GM19099 (cell line): Measurements from ENCODE around the gene S1PR3.

Source experiments
- POLR2A ChIP-seq: IDR thresholded peaks from 3 replicates; pipeline ENCODE4 v1.6.1; 2011; ENCODE audit warnings: low read depth; ENCODE audit not compliant: insufficient read length; ENCODE audit errors: extremely low read depth

The S1PR3 gene

DNA sequence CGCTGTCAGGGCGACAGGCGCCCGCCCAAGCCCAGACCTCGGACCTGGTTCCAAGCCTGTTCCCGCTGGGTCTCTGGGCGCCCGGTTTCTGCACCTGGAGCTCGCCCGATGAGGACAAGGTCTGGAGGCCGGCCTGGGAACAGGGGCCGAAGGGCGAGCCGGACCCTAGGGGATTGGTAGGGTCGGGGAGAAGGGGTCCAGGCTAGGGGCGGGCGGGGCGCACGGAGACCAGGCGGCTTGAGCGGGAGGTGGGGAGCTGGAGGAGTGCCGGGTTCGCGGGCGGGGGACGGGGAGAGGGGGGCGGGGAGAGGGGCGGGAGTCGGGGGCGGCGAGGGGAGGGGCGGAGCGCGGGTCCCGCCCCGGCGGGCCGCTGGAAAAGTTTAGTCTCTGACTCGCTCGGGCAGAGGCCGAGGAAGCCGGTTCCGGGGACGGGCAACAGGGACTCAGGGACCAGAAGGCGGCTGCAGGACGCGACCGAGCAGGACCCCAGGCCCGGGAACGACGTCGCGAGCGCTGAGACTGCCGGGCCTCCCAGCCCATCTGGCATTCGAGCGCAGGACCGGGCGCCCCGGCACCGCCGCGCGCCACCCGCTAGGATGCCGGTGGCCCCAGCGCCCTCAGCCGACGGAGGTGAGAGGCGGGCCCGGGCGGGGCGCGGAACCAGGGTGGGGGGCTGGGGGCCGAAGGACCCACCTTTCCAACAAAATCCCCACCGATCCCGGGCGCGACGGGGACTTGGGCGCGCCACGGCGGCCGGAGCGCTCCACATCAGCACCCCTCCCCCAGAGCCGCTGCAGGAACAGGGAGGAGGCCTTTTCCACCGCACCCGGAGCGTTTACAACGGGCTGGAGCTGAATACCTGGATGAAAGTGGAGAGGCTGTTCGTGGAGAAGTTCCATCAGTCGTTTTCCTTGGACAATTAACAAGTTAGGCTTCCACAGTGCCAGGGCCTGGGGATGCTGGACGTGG lies at the start of gene S1PR3:
Gene S1PR3, plus strand, starts transcription at position 403 of the 969 bp plus-strand sequence. CDS start 9,733 bp downstream, outside the sequence.
- TF ChIP-seq POLR2A: no peak

DNA sequence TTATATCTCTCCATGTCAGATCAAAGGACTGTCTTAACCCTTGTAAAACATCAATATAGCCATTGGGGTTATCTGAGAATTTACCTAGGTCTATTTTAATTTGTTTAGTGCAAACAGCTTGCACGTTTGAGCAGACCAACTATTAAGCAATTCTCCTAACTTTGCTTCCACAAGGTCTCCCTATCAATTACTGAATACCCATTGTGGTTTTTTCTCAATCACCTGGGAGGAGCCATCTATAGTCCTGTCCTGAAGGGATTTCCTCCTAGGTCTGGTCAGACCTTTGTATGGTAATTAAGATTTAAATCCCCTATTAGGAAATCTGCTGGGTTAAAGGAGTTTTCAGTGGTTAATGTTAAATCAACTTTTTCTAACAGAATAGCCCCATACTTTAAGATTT lies 48.9 kb upstream of the S1PR3 start:
- no peak for TF ChIP-seq POLR2A

DNA sequence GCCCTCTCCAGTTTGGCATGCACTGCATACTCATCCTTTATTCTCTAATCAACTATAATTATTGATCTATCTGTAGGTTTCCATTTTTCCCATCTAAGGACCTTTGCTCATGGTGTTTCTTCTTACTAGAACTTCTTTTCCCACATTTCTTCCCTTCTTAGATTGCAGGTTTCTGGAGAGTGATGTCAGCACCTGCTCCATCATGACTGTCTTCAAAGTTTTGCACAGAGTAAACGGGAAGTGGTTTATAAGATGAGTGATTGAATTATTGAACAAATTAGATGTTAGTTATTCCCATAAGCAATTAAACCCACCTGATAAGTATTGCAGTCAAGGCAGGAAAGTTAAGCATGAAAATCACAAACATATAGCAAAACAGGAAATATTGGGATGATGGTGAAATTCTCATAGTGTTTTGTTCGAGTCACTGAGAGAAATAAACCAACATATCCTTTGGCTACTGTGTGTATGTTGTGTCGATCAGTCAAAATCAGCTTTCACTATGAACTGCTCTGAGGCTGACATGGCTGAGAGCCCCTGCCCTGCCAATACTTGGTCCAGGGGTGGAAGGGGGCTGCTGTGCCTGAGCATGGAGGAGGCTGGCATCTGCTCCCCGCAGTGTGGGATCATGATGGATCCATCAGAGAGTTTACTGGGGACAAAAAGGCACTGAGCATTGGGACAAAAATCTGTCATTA lies 45.5 kb upstream of the S1PR3 start:
- TF ChIP-seq POLR2A: no peak

DNA sequence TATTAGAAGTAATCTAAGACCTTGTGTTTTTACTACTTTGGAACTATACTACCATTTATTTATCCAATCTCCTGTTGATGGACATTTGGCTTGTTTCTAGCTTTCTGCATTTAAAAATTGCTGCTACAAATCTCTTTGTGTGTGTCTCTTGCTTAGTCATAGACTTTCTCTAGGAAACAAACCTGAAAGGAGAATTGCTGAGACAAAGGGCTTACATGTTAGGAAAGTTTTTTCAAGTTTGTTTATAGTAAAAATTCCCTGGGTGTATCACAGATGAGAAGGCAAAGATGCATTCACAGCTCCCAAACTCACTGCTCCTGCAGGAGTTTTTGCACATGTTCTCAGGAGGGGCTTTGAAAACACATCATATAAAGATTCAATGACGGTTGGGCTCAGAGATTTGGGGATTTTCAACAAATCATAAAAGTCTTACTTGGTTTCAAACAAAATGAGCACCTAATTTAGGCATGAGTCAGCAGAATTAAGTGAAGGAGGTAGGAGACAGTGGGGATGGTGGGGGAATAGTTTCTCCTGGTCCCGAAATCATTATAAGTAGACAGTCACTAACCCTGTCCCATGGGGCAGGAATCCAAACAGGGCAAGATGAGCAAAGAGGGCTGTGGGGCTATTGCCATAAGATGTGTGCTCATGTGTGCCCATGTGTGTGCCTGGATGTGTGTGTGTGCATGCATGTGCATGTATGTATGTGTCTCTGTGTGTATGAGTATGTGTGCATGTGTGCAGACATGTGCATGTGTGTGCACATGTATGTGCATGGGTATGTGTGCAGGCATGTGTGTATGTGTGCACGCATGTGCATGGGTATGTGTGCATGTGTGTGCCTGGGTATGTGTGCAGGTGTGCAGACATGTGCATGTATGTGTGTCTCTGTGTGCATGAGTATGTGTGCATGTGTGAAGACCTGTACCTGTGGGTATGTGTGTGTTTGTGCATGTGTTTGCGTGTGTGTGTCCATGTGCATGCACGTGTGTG lies 43.4 kb upstream of the S1PR3 start:
- TF ChIP-seq POLR2A: no peak

DNA sequence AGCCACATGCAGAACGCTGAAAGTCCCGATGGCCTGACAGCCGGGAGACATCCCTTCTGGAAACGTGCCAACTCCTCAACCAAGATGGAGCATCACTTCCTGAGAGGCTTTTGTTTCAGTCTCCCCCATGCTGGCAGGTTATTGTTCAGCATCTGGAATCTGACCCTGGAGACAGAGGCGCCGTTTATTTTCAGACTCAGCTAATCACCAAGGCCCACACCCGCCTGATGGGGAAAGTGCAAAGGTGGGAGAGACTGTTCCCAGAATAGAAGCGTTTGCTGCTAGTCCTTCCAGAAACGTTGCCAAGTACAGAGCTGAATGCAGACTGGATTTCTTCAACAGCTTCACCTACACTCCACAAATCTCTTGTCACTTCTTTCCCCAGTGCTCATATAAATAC lies 41.8 kb upstream of the S1PR3 start:
- TF ChIP-seq POLR2A: no peak

DNA sequence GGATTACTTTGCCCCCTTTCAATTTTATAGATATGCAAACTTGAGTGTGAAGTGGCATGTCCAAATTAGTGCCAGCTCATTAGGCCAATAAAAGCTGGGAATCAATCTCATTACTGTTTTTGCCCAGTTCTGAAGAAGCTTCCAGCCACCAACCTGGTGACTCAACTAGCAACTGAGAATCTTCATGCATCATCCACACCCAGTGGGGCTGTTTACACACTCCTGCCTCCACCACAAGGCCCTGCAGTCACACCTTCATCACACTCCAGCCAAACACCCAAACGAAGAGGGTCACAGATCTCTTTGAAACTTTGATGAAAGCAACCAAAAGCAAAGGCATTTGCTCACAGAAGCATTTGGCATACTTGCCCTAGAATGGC lies 41.3 kb upstream of the S1PR3 start:
- no peak for TF ChIP-seq POLR2A

DNA sequence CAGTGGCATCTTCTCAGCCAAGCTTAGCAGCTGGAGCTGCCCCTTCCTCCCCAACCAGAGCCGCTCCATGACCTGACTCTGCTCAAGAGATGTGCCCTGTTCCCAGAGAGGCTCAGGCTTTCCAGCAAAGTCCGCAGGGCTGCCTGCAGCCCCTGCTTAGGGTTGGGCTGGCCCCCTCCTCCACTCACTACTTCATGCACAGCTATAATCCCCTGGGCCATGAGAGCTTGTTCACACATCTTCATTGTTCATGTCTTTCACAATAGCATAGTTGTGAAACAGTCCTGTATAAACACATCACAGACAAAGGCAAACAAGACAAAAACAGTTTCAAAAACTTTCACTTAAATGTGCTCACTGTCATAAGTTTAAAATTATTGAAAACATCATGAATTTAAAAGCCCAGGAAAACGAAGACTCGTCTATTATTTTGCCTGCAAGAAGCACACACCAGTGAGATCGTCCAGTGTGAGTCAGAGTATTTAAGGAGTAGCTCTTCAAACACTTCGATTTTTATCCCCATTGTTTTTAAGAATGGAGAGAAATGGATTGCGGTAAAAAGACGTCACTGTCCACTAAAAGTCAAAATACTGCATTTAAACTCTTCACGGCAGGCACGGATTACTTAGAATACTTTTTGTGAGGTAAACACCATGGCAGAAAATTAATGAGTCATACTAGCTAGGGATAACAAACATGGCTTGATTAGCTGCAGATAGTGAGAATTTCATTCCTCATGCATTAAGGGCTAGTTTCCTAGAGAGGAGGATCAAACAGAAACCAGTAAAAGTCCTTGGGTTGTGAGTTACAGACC lies 40.7 kb upstream of the S1PR3 start:
- TF ChIP-seq POLR2A: no peak

DNA sequence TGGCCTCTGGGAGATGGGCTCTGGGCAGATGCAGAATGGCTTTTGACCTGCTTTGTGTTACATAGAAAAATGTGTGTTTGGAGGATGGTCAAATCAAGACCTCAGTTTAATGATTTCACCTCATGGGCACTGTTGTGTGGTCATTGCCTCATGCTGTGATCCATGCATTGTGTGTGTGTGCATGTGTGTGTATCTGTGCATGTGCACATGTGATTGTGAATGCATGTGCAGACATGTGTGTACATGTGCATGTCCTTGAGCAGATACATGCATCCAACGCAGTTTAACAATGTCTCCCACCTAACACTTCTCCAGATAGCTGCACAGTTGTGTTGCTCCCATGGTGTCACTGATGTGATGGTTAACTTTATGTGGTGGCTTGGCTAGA lies 40.1 kb upstream of the S1PR3 start:
- no peak for TF ChIP-seq POLR2A

DNA sequence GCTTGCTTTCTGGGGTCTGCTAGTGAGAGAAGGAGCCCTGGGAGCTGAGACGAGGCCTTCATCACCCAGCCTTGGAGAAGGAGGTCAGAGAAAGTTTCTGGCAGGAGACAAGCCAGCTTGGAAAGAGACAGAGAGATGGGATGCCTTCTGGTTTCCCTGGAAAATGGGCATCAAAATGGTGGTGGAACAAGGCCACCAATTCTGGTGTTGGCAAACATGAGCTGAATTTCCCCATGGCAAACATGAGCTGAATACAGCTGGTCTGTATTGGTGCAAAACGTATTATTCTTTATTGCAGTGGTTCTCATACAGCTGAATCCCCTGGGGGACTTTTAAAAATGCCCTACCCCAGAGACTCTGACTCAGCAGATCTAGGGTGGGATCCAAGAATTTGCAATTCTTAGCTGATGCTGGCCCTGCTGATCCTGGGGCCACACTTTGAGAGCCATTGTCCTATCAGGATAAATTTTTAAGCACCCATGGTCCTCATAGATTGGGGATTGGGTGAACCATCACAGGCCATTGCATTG lies 39.1 kb upstream of the S1PR3 start:
- TF ChIP-seq POLR2A: no peak

DNA sequence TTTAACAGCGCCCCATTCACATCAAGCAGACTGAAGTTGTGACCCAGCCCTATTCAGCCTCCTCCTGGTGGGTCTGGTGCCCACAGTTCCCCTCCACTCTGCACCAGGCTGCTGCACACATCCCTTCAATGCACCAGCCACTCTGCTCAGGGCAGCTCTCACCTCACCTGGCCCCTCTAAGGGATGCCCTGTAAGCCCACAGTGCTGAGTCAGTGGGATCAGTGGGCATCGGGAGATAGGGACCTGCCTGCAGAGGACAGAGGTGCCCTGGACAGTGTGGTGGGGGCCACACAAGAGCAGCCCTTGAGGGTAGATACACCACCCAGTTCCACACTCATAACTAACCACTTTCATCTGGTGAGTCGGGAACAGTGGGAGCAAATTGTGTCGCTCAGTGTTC lies 38.3 kb upstream of the S1PR3 start:
- no peak for TF ChIP-seq POLR2A

DNA sequence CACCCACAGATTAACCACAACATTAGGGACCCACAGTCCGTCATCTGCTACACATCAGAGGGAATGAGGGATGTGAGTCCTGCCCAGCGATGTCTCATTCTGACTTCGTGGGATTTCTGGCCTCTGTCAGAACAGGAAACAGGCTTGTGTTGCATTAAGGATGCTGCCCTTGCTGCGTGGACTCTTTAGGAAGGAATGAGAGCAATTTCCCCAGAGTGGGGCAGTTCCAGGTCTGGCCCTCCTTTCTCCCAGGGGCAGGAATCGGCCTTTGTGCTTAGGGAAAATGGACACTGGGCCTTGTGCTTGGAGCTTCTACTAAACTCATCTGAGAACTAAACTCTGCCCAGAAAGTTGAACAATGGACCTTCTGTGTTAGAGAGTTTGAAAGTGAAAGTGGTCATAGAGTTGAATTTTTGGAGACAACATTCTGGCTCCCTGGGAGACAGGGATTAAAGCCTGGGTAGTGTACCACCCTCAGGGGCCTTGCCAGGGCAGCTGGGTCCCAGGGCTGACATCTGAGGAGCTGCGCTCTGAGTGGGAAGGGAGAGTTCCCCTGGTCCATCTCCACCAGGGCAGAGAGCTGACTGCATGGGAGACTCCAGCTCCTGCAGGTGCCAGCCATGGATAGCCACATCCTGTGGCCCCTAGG lies 37.8 kb upstream of the S1PR3 start:
- TF ChIP-seq POLR2A: no peak

DNA sequence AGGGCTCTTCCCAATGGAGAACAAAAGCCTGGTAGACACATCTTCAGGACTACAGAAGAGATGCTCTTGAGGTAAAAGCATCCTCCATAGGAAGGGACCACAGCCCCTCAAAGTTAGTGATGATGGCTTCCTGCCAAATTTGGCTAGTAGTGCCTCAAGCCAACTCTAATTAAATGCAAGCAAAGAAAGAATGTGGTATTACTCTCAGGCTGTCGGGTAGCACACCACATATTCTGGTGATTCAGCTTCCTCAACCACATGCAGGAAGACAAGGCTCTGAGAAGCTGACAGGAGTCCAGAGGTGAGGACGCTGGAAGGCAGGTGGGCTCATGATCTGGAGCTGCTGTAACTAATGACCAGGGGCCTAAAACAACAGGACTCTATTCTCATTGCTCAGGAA lies 37.2 kb upstream of the S1PR3 start:
- no peak for TF ChIP-seq POLR2A

DNA sequence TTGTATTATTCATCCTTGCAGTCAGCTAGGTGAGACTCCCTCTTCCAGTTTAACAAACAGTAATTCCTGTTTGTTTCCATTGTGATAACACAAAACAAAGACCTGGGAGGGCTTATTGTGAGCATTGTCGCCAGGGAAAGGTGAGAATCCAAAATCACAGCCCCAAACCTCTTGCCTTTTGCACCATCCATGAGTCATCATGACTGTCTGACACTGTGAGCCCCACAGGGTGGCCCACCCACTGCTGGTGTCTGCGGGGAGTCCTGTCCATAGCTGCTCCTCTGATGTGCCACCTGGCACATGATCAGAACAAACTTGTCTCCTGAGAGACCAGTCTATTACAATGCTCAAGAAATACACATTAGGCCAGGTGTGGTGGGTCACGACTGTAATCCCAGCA lies 33.7 kb upstream of the S1PR3 start:
- TF ChIP-seq POLR2A: no peak
